ENCODE data around the gene OR6Q1. TPM values are rescaled to one million over a fixed set of nuclear protein-coding genes. Genes with fewer than 3 reads are reported as not detected.

Gene OR6Q1
- total RNA-seq, 4 donors from 2014 or later = not detected

DNA sequence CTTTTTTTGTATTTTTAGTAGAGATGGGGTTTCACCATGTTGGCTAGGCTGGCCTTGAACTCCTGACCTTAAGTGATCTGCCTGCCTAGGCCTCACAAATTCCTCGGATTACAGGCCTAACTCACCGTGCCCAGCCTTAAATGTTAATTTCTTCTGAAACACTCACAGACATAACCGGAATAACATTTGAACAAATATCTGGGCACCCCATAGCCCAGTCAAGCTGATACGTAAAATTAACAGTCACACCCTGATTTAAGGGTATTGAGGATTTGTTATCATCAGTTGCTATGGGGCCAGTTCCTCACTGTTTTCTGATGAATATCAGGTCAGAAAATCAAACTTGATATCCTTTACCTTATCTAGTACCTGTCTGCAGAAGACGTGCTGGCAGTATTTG lies 30.1 kb upstream of the OR6Q1 start:
- H3K4me3 ChIP-seq = no peak overlapping the region
- WGBS, 2 donors = 68 to 73% methylated on average over 5 of the region's 5 CpGs
- H3K4me1 ChIP-seq = no peaks in the 10 kb centered on the region
- H3K27ac ChIP-seq = no peak overlapping the region
- TF ChIP-seq EP300 (IDR thresholded peaks at IDR 0.05) = no peak
- no peak for TF ChIP-seq POLR2A (IDR thresholded peaks at IDR 0.05)
- TF ChIP-seq, protein P1, sequence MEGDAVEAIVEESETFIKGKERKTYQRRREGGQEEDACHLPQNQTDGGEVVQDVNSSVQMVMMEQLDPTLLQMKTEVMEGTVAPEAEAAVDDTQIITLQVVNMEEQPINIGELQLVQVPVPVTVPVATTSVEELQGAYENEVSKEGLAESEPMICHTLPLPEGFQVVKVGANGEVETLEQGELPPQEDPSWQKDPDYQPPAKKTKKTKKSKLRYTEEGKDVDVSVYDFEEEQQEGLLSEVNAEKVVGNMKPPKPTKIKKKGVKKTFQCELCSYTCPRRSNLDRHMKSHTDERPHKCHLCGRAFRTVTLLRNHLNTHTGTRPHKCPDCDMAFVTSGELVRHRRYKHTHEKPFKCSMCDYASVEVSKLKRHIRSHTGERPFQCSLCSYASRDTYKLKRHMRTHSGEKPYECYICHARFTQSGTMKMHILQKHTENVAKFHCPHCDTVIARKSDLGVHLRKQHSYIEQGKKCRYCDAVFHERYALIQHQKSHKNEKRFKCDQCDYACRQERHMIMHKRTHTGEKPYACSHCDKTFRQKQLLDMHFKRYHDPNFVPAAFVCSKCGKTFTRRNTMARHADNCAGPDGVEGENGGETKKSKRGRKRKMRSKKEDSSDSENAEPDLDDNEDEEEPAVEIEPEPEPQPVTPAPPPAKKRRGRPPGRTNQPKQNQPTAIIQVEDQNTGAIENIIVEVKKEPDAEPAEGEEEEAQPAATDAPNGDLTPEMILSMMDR (IDR thresholded peaks at IDR 0.05) = no peak
- no peaks in the 10 kb centered on the region for H3K36me3 ChIP-seq
- DNase-seq (ENCODE audit: low spot score in 2 of 2) = no peak
- H3K9me3 ChIP-seq = peaks cover 0 to 11% (median 0%) of the 10 kb centered on the region in 4 donors
- H3K27me3 ChIP-seq = no peaks in the 10 kb centered on the region

DNA sequence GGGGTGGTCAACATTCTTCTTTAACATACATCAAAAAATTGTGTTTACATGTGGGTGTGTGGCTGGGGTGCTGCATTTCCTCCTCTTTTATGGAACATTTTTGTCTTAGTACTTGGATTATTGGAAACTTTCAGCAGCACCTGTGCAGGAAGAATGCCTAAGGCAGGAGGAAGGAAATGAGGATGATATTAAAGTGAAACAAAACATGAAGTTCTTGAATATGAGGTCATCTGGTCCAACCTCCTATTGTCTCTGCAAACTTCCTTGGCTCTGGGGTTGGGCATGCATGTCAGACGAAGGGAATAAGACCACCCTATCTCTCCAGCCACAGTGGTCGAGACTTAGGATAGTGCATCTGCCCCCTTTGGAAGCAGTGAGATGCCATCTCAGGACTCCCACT lies 27.7 kb upstream of the OR6Q1 start:
- Histone ChIP-seq H3K27me3 (no peaks in the 10 kb centered on the region), H3K36me3 (no peaks in the 10 kb centered on the region), H3K27ac (no peak overlapping the region), H3K9me3 (peaks cover 0 to 11% (median 0%) of the 10 kb centered on the region in 4 donors), H3K4me3 (no peak overlapping the region), H3K4me1 (no peaks in the 10 kb centered on the region)
- TF ChIP-seq, protein P1 (IDR thresholded peaks at IDR 0.05) = no peak
- TF ChIP-seq EP300 (IDR thresholded peaks at IDR 0.05) (no peak), POLR2A (IDR thresholded peaks at IDR 0.05) (no peak)
- no peak for DNase-seq (ENCODE audit: low spot score in 2 of 2)
- WGBS, 2 donors = 68 to 69% methylated on average over 2 of the region's 2 CpGs

DNA sequence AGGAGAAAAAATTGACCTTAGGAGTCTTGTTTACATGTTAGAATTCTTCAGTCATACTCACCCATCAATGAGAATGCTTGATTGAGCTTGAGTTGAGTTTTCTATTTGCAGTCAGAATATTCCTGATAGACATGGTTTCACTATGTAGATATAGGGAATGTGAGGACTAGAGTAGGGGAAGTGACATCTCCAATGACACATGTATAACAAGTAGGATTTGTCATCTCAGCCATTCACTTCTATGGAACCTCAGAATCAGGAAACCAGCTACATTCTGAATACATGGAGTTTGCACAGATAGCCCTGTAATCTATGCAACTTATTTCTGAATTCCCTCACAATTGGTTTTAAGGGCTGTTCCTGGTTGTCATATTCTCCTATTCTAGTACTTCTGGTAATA lies 27.2 kb upstream of the OR6Q1 start:
- TF ChIP-seq, protein P1 (IDR thresholded peaks at IDR 0.05) = no peak
- TF ChIP-seq POLR2A (IDR thresholded peaks at IDR 0.05) (no peak), EP300 (IDR thresholded peaks at IDR 0.05) (no peak)

DNA sequence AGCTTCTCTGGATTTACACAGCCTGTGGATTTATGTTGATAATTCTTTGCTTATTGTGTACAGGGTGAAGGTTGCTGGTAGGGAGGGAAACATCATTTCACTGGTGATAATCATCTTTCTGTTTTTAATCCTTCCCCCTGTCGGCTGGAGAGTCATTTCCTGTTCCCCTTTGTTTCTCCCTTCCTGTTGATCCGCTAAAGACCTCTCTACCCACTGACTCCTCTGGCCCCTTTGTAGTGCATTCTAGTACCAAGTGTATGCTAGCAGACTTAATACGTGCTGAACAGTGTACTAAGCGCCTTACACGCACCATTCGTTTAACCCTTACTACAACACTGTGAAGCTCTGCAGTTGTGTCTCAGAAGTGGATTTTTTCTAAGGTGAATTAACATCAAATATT lies 26.1 kb upstream of the OR6Q1 start:
- no peaks in the 10 kb centered on the region for H3K36me3 ChIP-seq
- DNase-seq (ENCODE audit: low spot score in 2 of 2) = no peak
- H3K27ac ChIP-seq = no peak overlapping the region
- peaks cover 0 to 11% (median 0%) of the 10 kb centered on the region in 4 donors for H3K9me3 ChIP-seq
- no peak overlapping the region for H3K4me3 ChIP-seq
- TF ChIP-seq EP300 (IDR thresholded peaks at IDR 0.05) (peak in 1 of 2 donors; percentile 55), POLR2A (IDR thresholded peaks at IDR 0.05) (no peak)
- TF ChIP-seq, protein P1 (IDR thresholded peaks at IDR 0.05) = no peak
- WGBS, 2 donors = 47 to 48% methylated on average over 6 of the region's 6 CpGs
- H3K27me3 ChIP-seq = no peaks in the 10 kb centered on the region
- no peaks in the 10 kb centered on the region for H3K4me1 ChIP-seq

More for the DNA sequence above, 27.2 kb upstream of the OR6Q1 start:
- Histone ChIP-seq H3K4me1 (no peaks in the 10 kb centered on the region), H3K9me3 (peaks cover 0 to 11% (median 0%) of the 10 kb centered on the region in 4 donors), H3K4me3 (no peak overlapping the region), H3K36me3 (no peaks in the 10 kb centered on the region), H3K27ac (no peak overlapping the region), H3K27me3 (no peaks in the 10 kb centered on the region)
- no peak for DNase-seq (ENCODE audit: low spot score in 2 of 2)

DNA sequence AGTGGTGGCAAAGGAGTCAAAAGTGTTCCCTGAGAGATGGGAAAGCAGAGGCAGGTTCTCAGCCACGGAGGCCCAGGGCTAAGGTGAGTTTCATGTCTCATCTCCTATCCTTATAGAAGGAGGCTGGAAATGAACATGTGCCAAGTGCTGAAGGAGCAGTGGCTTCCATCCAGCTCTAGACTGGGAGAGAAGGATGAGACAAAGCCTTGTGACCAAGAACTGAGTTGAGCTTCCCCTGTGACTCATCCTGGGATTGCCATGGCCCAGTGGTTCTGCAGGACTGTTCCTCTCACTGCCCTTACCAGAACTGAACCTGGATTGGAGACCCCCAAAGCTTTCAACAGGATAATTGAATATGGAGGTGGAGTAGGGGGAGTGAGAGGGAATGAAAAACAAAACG lies 23.8 kb upstream of the OR6Q1 start:
- no peaks in the 10 kb centered on the region for H3K4me1 ChIP-seq
- 63 to 67% methylated on average over 2 of the region's 2 CpGs for WGBS, 2 donors
- no peaks in the 10 kb centered on the region for H3K27me3 ChIP-seq
- H3K9me3 ChIP-seq = no peaks in the 10 kb centered on the region
- no peak overlapping the region for H3K4me3 ChIP-seq
- no peak overlapping the region for H3K27ac ChIP-seq
- no peak for TF ChIP-seq POLR2A (IDR thresholded peaks at IDR 0.05)
- no peak for TF ChIP-seq EP300 (IDR thresholded peaks at IDR 0.05)
- TF ChIP-seq, protein P1 (IDR thresholded peaks at IDR 0.05) = no peak
- no peaks in the 10 kb centered on the region for H3K36me3 ChIP-seq
- no peak for DNase-seq (ENCODE audit: low spot score in 2 of 2)
